ENCODE measurements around the gene CALM3. TPM values are rescaled to one million over a fixed set of nuclear protein-coding genes. Genes with fewer than 3 reads are reported as not detected.
A peak's percentile ranks its signal among the peaks of the same experiment; 100 is the strongest.
"Not testable (repeated sequence)": the region's sequence is repeated elsewhere in the genome, so short reads cannot be mapped to it uniquely, and the experiment has no call there.

Gene CALM3
- polyA plus RNA-seq (2013, experiment 1 of 2) = 216 TPM
- polyA plus RNA-seq (2013, experiment 2 of 2) = 254 TPM

- peak within 1 kb of the TSS; percentile 99 for H3K9ac ChIP-seq (ENCODE audit: low read depth, low read length)
- H3K9me3 ChIP-seq (ENCODE audit: insufficient read depth, low read depth, low read length) = 0 out of 2 replicates have a peak, but pooled peaks cover 3% of the 10 kb centered on the region
- peaks cover 12% of the 10 kb centered on the region; the same call in 1 of the 2 replicates for H3K4me1 ChIP-seq (ENCODE audit: insufficient read depth, low read length)
- H3K4me3 ChIP-seq (ENCODE audit: low read length) = peak within 1 kb of the TSS; percentile 73
- H3K27ac ChIP-seq (ENCODE audit: low read depth, low read length) = peak within 1 kb of the TSS; percentile 98
- under 1% methylated on average over 51 of the region's 51 CpGs for WGBS
- no peaks in the 10 kb centered on the region for H3K27me3 ChIP-seq (ENCODE audit: insufficient read depth, low read length)
- H3K36me3 ChIP-seq (ENCODE audit: insufficient read depth, low read length) = peaks cover 12% of the 10 kb centered on the region
Measured at GRCh38 chr19:46601318-46602224, at the start of gene CALM3. CALM3 (plus strand) TSS chr19:46601330; CDS start chr19:46601435, 105 bp downstream.

GRCh38 chr19:46552891-46553290 lies 48.2 kb upstream of the CALM3 start:
- Histone ChIP-seq H3K9ac (ENCODE audit: low read depth, low read length) (no peak overlapping the region), H3K4me3 (ENCODE audit: low read length) (no peak overlapping the region), H3K9me3 (ENCODE audit: insufficient read depth, low read depth, low read length) (peaks cover 13% of the 10 kb centered on the region), H3K36me3 (ENCODE audit: insufficient read depth, low read length) (no peaks in the 10 kb centered on the region), H3K4me1 (ENCODE audit: insufficient read depth, low read length) (no peaks in the 10 kb centered on the region), H3K27ac (ENCODE audit: low read depth, low read length) (no peak overlapping the region), H3K27me3 (ENCODE audit: insufficient read depth, low read length) (no peaks in the 10 kb centered on the region)
- WGBS = no CpG with 5 or more reads among the region's 1 CpG

GRCh38 chr19:46554161-46554560 lies 47.0 kb upstream of the CALM3 start:
- H3K4me3 ChIP-seq (ENCODE audit: low read length) = no peak overlapping the region
- H3K9me3 ChIP-seq (ENCODE audit: insufficient read depth, low read depth, low read length) = peaks cover 13% of the 10 kb centered on the region
- H3K36me3 ChIP-seq (ENCODE audit: insufficient read depth, low read length) = no peaks in the 10 kb centered on the region
- no peaks in the 10 kb centered on the region for H3K27me3 ChIP-seq (ENCODE audit: insufficient read depth, low read length)
- H3K27ac ChIP-seq (ENCODE audit: low read depth, low read length) = no peak overlapping the region
- no peak overlapping the region for H3K9ac ChIP-seq (ENCODE audit: low read depth, low read length)
- H3K4me1 ChIP-seq (ENCODE audit: insufficient read depth, low read length) = no peaks in the 10 kb centered on the region
- 80% methylated on average over 1 of the region's 1 CpG for WGBS

- no peak overlapping the region for H3K4me3 ChIP-seq (ENCODE audit: low read length)
- H3K9ac ChIP-seq (ENCODE audit: low read depth, low read length) = no peak overlapping the region
- H3K9me3 ChIP-seq (ENCODE audit: insufficient read depth, low read depth, low read length) = peaks cover 8% of the 10 kb centered on the region
- H3K27ac ChIP-seq (ENCODE audit: low read depth, low read length) = no peak overlapping the region
- no peaks in the 10 kb centered on the region for H3K4me1 ChIP-seq (ENCODE audit: insufficient read depth, low read length)
- H3K36me3 ChIP-seq (ENCODE audit: insufficient read depth, low read length) = no peaks in the 10 kb centered on the region
- WGBS = 93% methylated on average over 1 of the region's 2 CpGs
- no peaks in the 10 kb centered on the region for H3K27me3 ChIP-seq (ENCODE audit: insufficient read depth, low read length)
Measured at GRCh38 chr19:46555628-46556280, 45.4 kb upstream of the CALM3 start.

- 92% methylated on average over 4 of the region's 5 CpGs for WGBS
- not testable (repeated sequence) for H3K4me3 ChIP-seq (ENCODE audit: low read length); H3K9me3 ChIP-seq (ENCODE audit: insufficient read depth, low read depth, low read length)
Measured at GRCh38 chr19:46556471-46556870, 44.7 kb upstream of the CALM3 start.

GRCh38 chr19:46559203-46559602 lies 41.9 kb upstream of the CALM3 start:
- H3K27ac ChIP-seq (ENCODE audit: low read depth, low read length) = no peak overlapping the region
- H3K27me3 ChIP-seq (ENCODE audit: insufficient read depth, low read length) = no peaks in the 10 kb centered on the region
- H3K4me3 ChIP-seq (ENCODE audit: low read length) = no peak overlapping the region
- H3K36me3 ChIP-seq (ENCODE audit: insufficient read depth, low read length) = no peaks in the 10 kb centered on the region
- H3K4me1 ChIP-seq (ENCODE audit: insufficient read depth, low read length) = no peaks in the 10 kb centered on the region
- H3K9ac ChIP-seq (ENCODE audit: low read depth, low read length) = no peak overlapping the region
- H3K9me3 ChIP-seq (ENCODE audit: insufficient read depth, low read depth, low read length) = no peaks in the 10 kb centered on the region
- WGBS = 91% methylated on average over 9 of the region's 9 CpGs

More at GRCh38 chr19:46556471-46556870, 44.7 kb upstream of the CALM3 start:
- H3K9ac ChIP-seq (ENCODE audit: low read depth, low read length); H3K27ac ChIP-seq (ENCODE audit: low read depth, low read length); H3K4me1 ChIP-seq (ENCODE audit: insufficient read depth, low read length); H3K27me3 ChIP-seq (ENCODE audit: insufficient read depth, low read length); H3K36me3 ChIP-seq (ENCODE audit: insufficient read depth, low read length): not testable (repeated sequence)

- 92% methylated on average over 8 of the region's 8 CpGs for WGBS
- H3K4me1 ChIP-seq (ENCODE audit: insufficient read depth, low read length); H3K36me3 ChIP-seq (ENCODE audit: insufficient read depth, low read length); H3K27me3 ChIP-seq (ENCODE audit: insufficient read depth, low read length); H3K9ac ChIP-seq (ENCODE audit: low read depth, low read length); H3K9me3 ChIP-seq (ENCODE audit: insufficient read depth, low read depth, low read length); H3K27ac ChIP-seq (ENCODE audit: low read depth, low read length); H3K4me3 ChIP-seq (ENCODE audit: low read length): not testable (repeated sequence)
Measured at GRCh38 chr19:46559675-46560074, 41.5 kb upstream of the CALM3 start.

GRCh38 chr19:46564701-46565100 lies 36.4 kb upstream of the CALM3 start:
- Histone ChIP-seq H3K9ac (ENCODE audit: low read depth, low read length) (no peak overlapping the region), H3K4me1 (ENCODE audit: insufficient read depth, low read length) (no peaks in the 10 kb centered on the region), H3K27me3 (ENCODE audit: insufficient read depth, low read length) (no peaks in the 10 kb centered on the region), H3K9me3 (ENCODE audit: insufficient read depth, low read depth, low read length) (no peaks in the 10 kb centered on the region), H3K27ac (ENCODE audit: low read depth, low read length) (no peak overlapping the region), H3K4me3 (ENCODE audit: low read length) (no peak overlapping the region), H3K36me3 (ENCODE audit: insufficient read depth, low read length) (no peaks in the 10 kb centered on the region)

GRCh38 chr19:46571495-46571894 lies 29.6 kb upstream of the CALM3 start:
- Histone ChIP-seq H3K4me3 (ENCODE audit: low read length) (no peak overlapping the region), H3K27me3 (ENCODE audit: insufficient read depth, low read length) (no peaks in the 10 kb centered on the region), H3K27ac (ENCODE audit: low read depth, low read length) (no peak overlapping the region), H3K36me3 (ENCODE audit: insufficient read depth, low read length) (no peaks in the 10 kb centered on the region), H3K9me3 (ENCODE audit: insufficient read depth, low read depth, low read length) (no peaks in the 10 kb centered on the region), H3K9ac (ENCODE audit: low read depth, low read length) (no peak overlapping the region), H3K4me1 (ENCODE audit: insufficient read depth, low read length) (no peaks in the 10 kb centered on the region)
- WGBS = 26% methylated on average over 5 of the region's 5 CpGs

- Histone ChIP-seq H3K27me3 (ENCODE audit: insufficient read depth, low read length) (no peaks in the 10 kb centered on the region), H3K9me3 (ENCODE audit: insufficient read depth, low read depth, low read length) (no peaks in the 10 kb centered on the region), H3K27ac (ENCODE audit: low read depth, low read length) (no peak overlapping the region), H3K36me3 (ENCODE audit: insufficient read depth, low read length) (no peaks in the 10 kb centered on the region), H3K4me3 (ENCODE audit: low read length) (no peak overlapping the region), H3K9ac (ENCODE audit: low read depth, low read length) (no peak overlapping the region), H3K4me1 (ENCODE audit: insufficient read depth, low read length) (no peaks in the 10 kb centered on the region)
- 89% methylated on average over 8 of the region's 8 CpGs for WGBS
Measured at GRCh38 chr19:46573679-46574498, 27.2 kb upstream of the CALM3 start.

GRCh38 chr19:46574533-46574932 lies 26.6 kb upstream of the CALM3 start:
- Histone ChIP-seq H3K36me3 (ENCODE audit: insufficient read depth, low read length) (no peaks in the 10 kb centered on the region), H3K4me3 (ENCODE audit: low read length) (no peak overlapping the region), H3K27me3 (ENCODE audit: insufficient read depth, low read length) (no peaks in the 10 kb centered on the region), H3K9me3 (ENCODE audit: insufficient read depth, low read depth, low read length) (no peaks in the 10 kb centered on the region), H3K27ac (ENCODE audit: low read depth, low read length) (no peak overlapping the region), H3K4me1 (ENCODE audit: insufficient read depth, low read length) (no peaks in the 10 kb centered on the region), H3K9ac (ENCODE audit: low read depth, low read length) (no peak overlapping the region)
- WGBS = 87% methylated on average over 11 of the region's 11 CpGs
